KBM-7 (cell line): ENCODE results near the gene FAM114A2.
A peak's percentile ranks its signal among the peaks of the same experiment; 100 is the strongest.

Source experiments
- DNase-seq: peaks from one replicate; pipeline ENCODE4 v3.0.0-alpha.2; 2015
- in situ Hi-C: fragments of 300-500 bp; cut with MboI; formaldehyde crosslinking; loops from 2 replicates; pipeline ENCODE4 v1.14.3; 2020; ENCODE audit warnings: low sequenced_read_pairs, low pct_unique_long_range_greater_than_20kb, mixed read lengths

FAM114A2 gene

GRCh38 chr5:153964880-153965645, 73.6 kb downstream of the FAM114A2 start:
- in situ Hi-C loops = loop anchor here (25.0 kb wide), 2 partner anchors 453 to 1428 kb away; no protein-coding TSS in a partner anchor
- peak; percentile 66 for DNase-seq

- in situ Hi-C loops = loop anchor here (25.0 kb wide), 2 partner anchors 452 to 1427 kb away; no protein-coding TSS in a partner anchor
These were observed 74.4 kb downstream of the FAM114A2 start for GRCh38 chr5:153964191-153964879.

GRCh38 chr5:153960269-153961215, 78.2 kb downstream of the FAM114A2 start:
- in situ Hi-C loops = loop anchor here (25.0 kb wide), 2 partner anchors 448 to 1423 kb away; no protein-coding TSS in a partner anchor
- DNase-seq = peak; percentile 18

More at GRCh38 chr5:153964191-153964879, 74.4 kb downstream of the FAM114A2 start:
- DNase-seq = no peak

- in situ Hi-C loops = loop anchor here (25.0 kb wide), 2 partner anchors 447 to 1422 kb away; no protein-coding TSS in a partner anchor
- DNase-seq = no peak
These were observed 79.4 kb downstream of the FAM114A2 start for GRCh38 chr5:153959134-153959957.

GRCh38 chr5:153957205-153957604, 81.5 kb downstream of the FAM114A2 start:
- in situ Hi-C loops = loop anchor here (25.0 kb wide), 2 partner anchors 445 to 1420 kb away; no protein-coding TSS in a partner anchor
- no peak for DNase-seq

- no peak for DNase-seq
- in situ Hi-C loops = loop anchor here (25.0 kb wide), 2 partner anchors 441 to 1416 kb away; no protein-coding TSS in a partner anchor
These were observed 85.3 kb downstream of the FAM114A2 start for GRCh38 chr5:153953411-153953810.

- in situ Hi-C loops = loop anchor here (25.0 kb wide), 2 partner anchors 441 to 1416 kb away; no protein-coding TSS in a partner anchor
- DNase-seq = no peak
These were observed 85.8 kb downstream of the FAM114A2 start for GRCh38 chr5:153952893-153953292.

GRCh38 chr5:153952057-153952456, 86.7 kb downstream of the FAM114A2 start:
- no peak for DNase-seq
- in situ Hi-C loops = loop anchor here (25.0 kb wide), 2 partner anchors 440 to 1415 kb away; no protein-coding TSS in a partner anchor

GRCh38 chr5:153941265-153941664, 97.4 kb downstream of the FAM114A2 start:
- peak; percentile 9 for DNase-seq
- in situ Hi-C loops = no loop called here
